GM12878 (cell line): Measurements from ENCODE around the gene EGFR. TPM values are rescaled to one million over a fixed set of nuclear protein-coding genes. Genes with fewer than 3 reads are reported as not detected.
"Not testable (repeated sequence)": the region's sequence is repeated elsewhere in the genome, so short reads cannot be mapped to it uniquely, and the experiment has no call there.

Experiments used
- ATAC-seq: fragments of 200-7000 bp; cut with Tn5 transposase; 3 replicates; pipeline ENCODE4 v1.9.1; 2020; ENCODE audit warnings: mild to moderate bottlenecking, moderate library complexity
- BruUV-seq: library from RNA; stranded (reverse); fragments of 400-500 nt; replicated peaks from 2 replicates; lab custom pipeline; 2021; lab: Mats Ljungman, UMichigan
- CTCF ChIA-PET: fragments of 300-600 bp; sonication (Branson Sonifier 250); formaldehyde crosslinking; extraction: SDS; loops from one replicate; lab custom pipeline; 2021; ENCODE audit warnings: inconsistent platforms; lab: Yijun Ruan, JAX
- POLR2A ChIA-PET: fragments of 350-600 bp; formaldehyde crosslinking; extraction: SDS; loops from one replicate; lab custom pipeline; 2021; ENCODE audit warnings: inconsistent platforms; lab: Charles Lee
- RAD21 ChIA-PET: fragments of 300-600 bp; sonication (Branson Sonifier 250); formaldehyde crosslinking; loops from one replicate; lab custom pipeline; 2023; ENCODE audit warnings: antibody characterized with exemption; ENCODE audit not compliant: unreplicated experiment; lab: Charles Lee
- SMC1A ChIA-PET: fragments of 300-600 bp; sonication (Branson Sonifier 250); formaldehyde crosslinking; loops from one replicate; lab custom pipeline; 2023; ENCODE audit not compliant: unreplicated experiment, uncharacterized antibody; lab: Charles Lee
- DNase-seq: peaks from one replicate; pipeline ENCODE4 v3.0.0-alpha.2; 2011; ENCODE audit warnings: low read depth, low spot score
- FAIRE-seq: peaks from 3 replicates; lab custom pipeline; 2011; peaks lifted over from hg19 to GRCh38; lab: Jason Lieb, UNC
- H2AFZ ChIP-seq: 2 replicates; pipeline ENCODE4 v1.6.0; 2011; ENCODE audit warnings: low read depth, low read length, control low read depth; ENCODE audit not compliant: control insufficient read depth
- H3K27ac ChIP-seq: 2 replicates; pipeline ENCODE4 v1.5.1; 2011; ENCODE audit warnings: control low read depth; ENCODE audit not compliant: control insufficient read depth, insufficient read depth
- H3K27me3 ChIP-seq, 2 experiments: replicated peaks in 1 of 2; 2 replicates each; pipeline versions ENCODE4 v1.6.0 to v1.6.1; 2011; ENCODE audit warnings: low read length in 1 of 2; ENCODE audit not compliant: control insufficient read depth in 2 of 2, insufficient read depth in 2 of 2
- H3K36me3 ChIP-seq, 2 experiments: 2 replicates each; pipeline ENCODE4 v1.5.1; 2011; ENCODE audit warnings: low read length in 1 of 2; ENCODE audit not compliant: control insufficient read depth in 2 of 2, insufficient read depth in 2 of 2
- H3K4me1 ChIP-seq: 2 replicates; pipeline ENCODE4 v1.6.1; 2011; ENCODE audit warnings: mild to moderate bottlenecking, low read length, moderate library complexity, mixed read lengths; ENCODE audit not compliant: control insufficient read depth, insufficient read depth
- H3K4me2 ChIP-seq: 2 replicates; pipeline ENCODE4 v1.6.0; 2011; ENCODE audit warnings: control low read depth; ENCODE audit not compliant: control insufficient read depth, insufficient read depth
- H3K4me3 ChIP-seq: fragments of 200-600 bp; sonication (generic); 2 replicates; pipeline ENCODE4 v1.5.1; 2016
- H3K79me2 ChIP-seq: 2 replicates; pipeline ENCODE4 v1.6.0; 2011; ENCODE audit warnings: low read length; ENCODE audit not compliant: control insufficient read depth, insufficient read depth
- H3K9ac ChIP-seq: 2 replicates; pipeline ENCODE4 v1.8.0; 2011; ENCODE audit warnings: low read length, control low read depth, mixed read lengths; ENCODE audit not compliant: control insufficient read depth, insufficient read depth
- H3K9me3 ChIP-seq: replicated peaks from 3 replicates; pipeline ENCODE4 v1.5.1; 2011; ENCODE audit warnings: mild to moderate bottlenecking, low read length; ENCODE audit not compliant: control insufficient read depth, insufficient read depth
- H4K20me1 ChIP-seq: 2 replicates; pipeline ENCODE4 v1.6.0; 2011; ENCODE audit not compliant: control insufficient read depth, insufficient read depth
- ASH2L ChIP-seq: fragments of 300-600, 200-600 bp; sonication (generic); IDR thresholded peaks from 2 replicates; pipeline ENCODE4 v1.6.1; 2017; ENCODE audit warnings: low read depth, mild to moderate bottlenecking, borderline replicate concordance
- E4F1 ChIP-seq: fragments of 450-650 bp; IDR thresholded peaks from 2 replicates; pipeline ENCODE4 v1.6.1; 2018; ENCODE audit warnings: borderline replicate concordance, mild to moderate bottlenecking; ENCODE audit not compliant: partially characterized antibody
- RCOR1 ChIP-seq: conservative IDR thresholded peaks from 2 replicates; pipeline ENCODE4 v1.6.1; 2012; ENCODE audit warnings: low read depth, low read length, improper control_type of control experiment
- WGBS: methylation state at CpG from one replicate; pipeline ENCODE4 v1.1.6; 2016; ENCODE audit warnings: low lambda C conversion rate; ENCODE audit not compliant: insufficient replicate concordance, insufficient coverage; ENCODE audit errors: missing lambda C conversion rate; 5-methylcytosine and 5-hydroxymethylcytosine counted together
- in situ Hi-C: fragments of 300-500 bp; cut with MboI; formaldehyde crosslinking; loops from 9 replicates; pipeline ENCODE4 v1.14.3; 2018; ENCODE audit warnings: mixed read lengths
- intact Hi-C: fragments of 100-400 bp; cut with micrococcal nuclease; formaldehyde crosslinking; loops from one replicate; pipeline ENCODE4 v1.14.2; 2022; ENCODE audit not compliant: unreplicated experiment
- polyA plus RNA-seq, 11 experiments: library from polyadenylated mRNA; depleted of rRNA in 4 of 11; unstranded in 6 of 11; stranded (reverse) in 5 of 11; fragments of >200 nt; fragmentation: Nextera tagmentation in 4 of 11; fragmentation: Illumina TruSeq in 1 of 11; extraction: Ambion mirVana in 4 of 11; extraction: Trizol in 1 of 11; gene quantifications; 1 replicate in 1 of 11; 2 replicates in 10 of 11; pipeline versions ENCODE4 v1.2.1 to v1.2.3, GENCODE V29; 2011 to 2016; ENCODE audit warnings: inconsistent platforms in 2 of 11, missing spikeins in 2 of 11, low read depth in 1 of 11
- total RNA-seq, 4 experiments: library from RNA; depleted of rRNA in 3 of 4; stranded (reverse); fragments of >200 nt in 3 of 4; fragmentation: Illumina TruSeq in 1 of 4; extraction: Trizol in 1 of 4; gene quantifications; 2 replicates each; pipeline versions ENCODE4 v1.2.1 to v1.2.3, GENCODE V29; 2013 to 2021

Gene EGFR
- total and polyA plus RNA-seq, 10 of the 15 experiments (the other 5 are each of a cell fraction or from before 2014, with no cell fraction given) = 0.01 to 0.31 TPM; not detected in 8

GRCh38 chr7:55034776-55035175 is 16.0 kb downstream of the EGFR start (continued):
- TF ChIP-seq RCOR1 (no peak), ASH2L (no peak), E4F1 (no peak)

GRCh38 chr7:55035410-55035809 is 16.6 kb downstream of the EGFR start:
- H3K4me1 ChIP-seq, H3K79me2 ChIP-seq, H4K20me1 ChIP-seq, FAIRE-seq, H3K4me2 ChIP-seq, BruUV-seq, H3K9me3 ChIP-seq, CTCF ChIA-PET, intact Hi-C loops, SMC1A ChIA-PET, in situ Hi-C loops, ATAC-seq, H2AFZ ChIP-seq, RAD21 ChIA-PET, H3K36me3 ChIP-seq, H3K9ac ChIP-seq, POLR2A ChIA-PET, H3K27me3 ChIP-seq, DNase-seq, H3K27ac ChIP-seq, H3K4me3 ChIP-seq: not testable (repeated sequence)
- 75% methylated on average over 2 of the region's 3 CpGs for WGBS
